Activated CD8-positive, alpha-beta T cell treated with anti-CD3 and anti-CD28 coated beads for 36 hours (primary cell): ENCODE measurements around the gene DENND10. TPM values are rescaled to one million over a fixed set of nuclear protein-coding genes. Genes with fewer than 3 reads are reported as not detected.

Source experiments
- ATAC-seq: fragments of 200-7000 bp; cut with Tn5 transposase; one replicate; pipeline ENCODE4 v1.10.0; 2021; ENCODE audit warnings: mild to moderate bottlenecking, moderate library complexity
- CTCF ChIA-PET: fragments of 350-600 bp; sonication (Branson Sonifier 250); formaldehyde crosslinking; loops from one replicate; lab custom pipeline; 2021; ENCODE audit warnings: antibody characterized with exemption; lab: Charles Lee
- POLR2A ChIA-PET: fragments of 350-600 bp; sonication (Branson Sonifier 250); formaldehyde crosslinking; loops from one replicate; lab custom pipeline; 2021; ENCODE audit warnings: antibody characterized with exemption; lab: Charles Lee
- DNase-seq: peaks from one replicate; pipeline ENCODE4 v3.0.0-alpha.2; 2020
- H3K27ac Mint-ChIP-seq: one replicate; pipeline ENCODE4 v1.8.0; 2021; ENCODE audit warnings: mild to moderate bottlenecking, mixed read lengths
- H3K27me3 Mint-ChIP-seq: one replicate; pipeline ENCODE4 v1.8.0; 2021; ENCODE audit warnings: mixed read lengths
- H3K36me3 Mint-ChIP-seq: one replicate; pipeline ENCODE4 v1.8.0; 2021; ENCODE audit warnings: low read depth, mixed read lengths
- H3K4me1 Mint-ChIP-seq: one replicate; pipeline ENCODE4 v1.8.0; 2021; ENCODE audit warnings: low read depth, mixed read lengths
- H3K4me3 Mint-ChIP-seq: one replicate; pipeline ENCODE4 v1.8.0; 2021; ENCODE audit warnings: mild to moderate bottlenecking, moderate library complexity, mixed read lengths
- H3K9me3 Mint-ChIP-seq: one replicate; pipeline ENCODE4 v1.8.0; 2021; ENCODE audit warnings: mixed read lengths
- intact Hi-C: fragments of 100-400 bp; cut with micrococcal nuclease; formaldehyde crosslinking; loops from one replicate; pipeline ENCODE4 v1.10.0; 2022
- total RNA-seq, 2 experiments: library from RNA; stranded (reverse); gene quantifications; one replicate each; pipeline ENCODE4 v1.2.3, GENCODE V29; 2021
- TF ChIP-seq, protein P1 (sequence below): fragments of 200-600 bp; IDR thresholded peaks from one replicate; pipeline ENCODE4 v1.8.0; 2022; ENCODE audit warnings: antibody characterized with exemption, mild to moderate bottlenecking

Gene DENND10
- total RNA-seq, 2 experiments from 2014 or later, result 16.9 to 18.6 TPM

GRCh38 chr10:119113751-119114732 lies 10.1 kb downstream of the DENND10 start:
- H3K4me3 Mint-ChIP-seq, result no peak overlapping the region
- no peak for DNase-seq
- H3K27me3 Mint-ChIP-seq, result no peaks in the 10 kb centered on the region
- no peaks in the 10 kb centered on the region for H3K9me3 Mint-ChIP-seq
- TF ChIP-seq, protein P1, sequence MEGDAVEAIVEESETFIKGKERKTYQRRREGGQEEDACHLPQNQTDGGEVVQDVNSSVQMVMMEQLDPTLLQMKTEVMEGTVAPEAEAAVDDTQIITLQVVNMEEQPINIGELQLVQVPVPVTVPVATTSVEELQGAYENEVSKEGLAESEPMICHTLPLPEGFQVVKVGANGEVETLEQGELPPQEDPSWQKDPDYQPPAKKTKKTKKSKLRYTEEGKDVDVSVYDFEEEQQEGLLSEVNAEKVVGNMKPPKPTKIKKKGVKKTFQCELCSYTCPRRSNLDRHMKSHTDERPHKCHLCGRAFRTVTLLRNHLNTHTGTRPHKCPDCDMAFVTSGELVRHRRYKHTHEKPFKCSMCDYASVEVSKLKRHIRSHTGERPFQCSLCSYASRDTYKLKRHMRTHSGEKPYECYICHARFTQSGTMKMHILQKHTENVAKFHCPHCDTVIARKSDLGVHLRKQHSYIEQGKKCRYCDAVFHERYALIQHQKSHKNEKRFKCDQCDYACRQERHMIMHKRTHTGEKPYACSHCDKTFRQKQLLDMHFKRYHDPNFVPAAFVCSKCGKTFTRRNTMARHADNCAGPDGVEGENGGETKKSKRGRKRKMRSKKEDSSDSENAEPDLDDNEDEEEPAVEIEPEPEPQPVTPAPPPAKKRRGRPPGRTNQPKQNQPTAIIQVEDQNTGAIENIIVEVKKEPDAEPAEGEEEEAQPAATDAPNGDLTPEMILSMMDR, result no peak
- peaks cover 29% of the 10 kb centered on the region for H3K36me3 Mint-ChIP-seq
- intact Hi-C loops, result no loop called here
- CTCF ChIA-PET, result interaction anchor here (1.7 to 2.4 kb wide), 2 partner anchors 13 to 18 kb away, joined by 3 to 5 read pairs; no protein-coding TSS in a partner anchor
- H3K27ac Mint-ChIP-seq, result peak overlapping the region; percentile 38
- peaks cover 9% of the 10 kb centered on the region for H3K4me1 Mint-ChIP-seq
- POLR2A ChIA-PET, result interaction anchor here (1.3 to 2.0 kb wide), 3 partner anchors 10 to 31 kb away, joined by 5 to 8 read pairs (median 5); partner anchors contain the start of gene DENND10
- peak; percentile 13 for ATAC-seq

DNA sequence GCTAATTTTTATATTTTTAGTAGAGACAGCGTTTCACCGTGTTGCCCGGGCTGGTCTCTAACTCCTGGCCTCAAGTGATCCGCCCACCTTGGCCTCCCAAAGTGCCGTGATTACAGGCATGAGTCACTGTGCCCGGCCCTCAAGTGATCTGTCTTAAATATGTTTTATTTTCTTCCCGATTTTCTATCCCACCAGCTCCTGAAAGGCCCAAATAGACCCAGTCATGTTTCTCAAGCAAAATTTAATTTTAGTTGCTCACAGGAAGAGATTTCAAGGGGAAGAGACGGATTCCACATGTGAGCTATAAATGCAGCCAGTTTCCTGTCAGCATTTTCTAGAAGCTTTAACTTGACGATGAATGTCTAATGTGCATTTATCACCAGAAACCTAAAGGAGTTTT lies 12.0 kb downstream of the DENND10 start:
- Mint-ChIP-seq H3K4me3 (no peak overlapping the region), H3K36me3 (peaks cover 27% of the 10 kb centered on the region), H3K9me3 (no peaks in the 10 kb centered on the region), H3K27me3 (no peaks in the 10 kb centered on the region), H3K4me1 (peaks cover 19% of the 10 kb centered on the region), H3K27ac (no peak overlapping the region)
- TF ChIP-seq, protein P1, result no peak
- POLR2A ChIA-PET, result no interaction called here
- ATAC-seq, result no peak
- CTCF ChIA-PET, result interaction anchor here (1.4 to 2.4 kb wide), 2 partner anchors 16 to 36 kb away, joined by 3 to 5 read pairs; no protein-coding TSS in a partner anchor
- intact Hi-C loops, result no loop called here
- no peak for DNase-seq

DNA sequence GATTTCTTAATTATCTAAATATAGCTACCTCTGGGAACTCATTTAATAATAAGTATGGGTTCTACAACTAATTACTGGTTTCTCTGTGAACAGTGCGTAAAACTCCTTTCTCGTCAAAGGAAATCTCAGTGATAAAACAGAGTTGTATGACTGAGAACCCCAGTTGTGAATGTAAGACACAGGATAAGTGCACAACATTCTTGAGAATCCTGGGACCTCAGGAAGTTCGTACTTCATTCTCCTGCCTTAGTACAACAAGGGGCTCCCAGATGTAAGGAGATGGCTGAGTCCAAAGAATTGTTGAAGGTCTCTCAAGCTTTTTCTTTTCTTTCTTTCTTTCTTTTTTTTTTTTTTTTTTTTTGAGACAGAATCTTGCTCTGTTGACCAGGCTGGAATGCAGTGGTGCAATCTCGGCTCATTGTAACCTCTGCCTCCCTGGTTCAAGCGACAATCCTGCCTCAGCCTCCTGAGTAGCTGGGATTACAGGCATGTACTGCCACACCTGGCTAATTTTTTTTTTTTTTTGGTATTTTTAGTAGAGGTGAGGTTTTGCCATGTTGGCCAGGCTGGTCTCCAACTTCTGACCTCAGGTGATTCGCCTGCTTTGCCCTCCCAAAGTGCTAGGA lies 12.5 kb downstream of the DENND10 start:
- no peaks in the 10 kb centered on the region for H3K27me3 Mint-ChIP-seq

DNA sequence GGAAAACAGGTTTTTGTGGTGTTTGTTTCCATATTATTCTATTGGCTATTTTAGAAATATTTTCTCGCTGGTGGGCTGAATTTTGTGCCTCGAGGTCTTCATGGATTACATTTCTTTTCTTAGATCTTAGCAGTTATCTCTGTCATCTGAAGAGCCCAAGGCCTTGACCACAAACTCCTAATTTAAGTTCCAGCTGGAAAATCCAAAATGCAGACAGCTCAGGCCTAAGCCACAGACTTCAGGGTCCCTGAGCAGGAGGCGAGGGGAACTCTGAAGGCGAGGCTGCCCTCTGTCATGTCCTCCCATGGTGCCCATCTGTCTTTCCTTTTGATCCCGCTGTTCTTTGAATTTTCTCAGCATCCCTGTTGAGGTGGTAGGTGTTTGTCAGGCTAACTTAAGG lies 14.3 kb downstream of the DENND10 start:
- TF ChIP-seq, protein P1, result no peak
- peaks cover 19% of the 10 kb centered on the region for H3K4me1 Mint-ChIP-seq
- DNase-seq (no peak), ATAC-seq (no peak)
- H3K27me3 Mint-ChIP-seq, result no peaks in the 10 kb centered on the region
- intact Hi-C loops, result no loop called here
- POLR2A ChIA-PET, result no interaction called here
- no peaks in the 10 kb centered on the region for H3K9me3 Mint-ChIP-seq
- peaks cover 30% of the 10 kb centered on the region for H3K36me3 Mint-ChIP-seq
- H3K27ac Mint-ChIP-seq, result no peak overlapping the region
- no peak overlapping the region for H3K4me3 Mint-ChIP-seq
- CTCF ChIA-PET, result interaction anchor here (0.8 kb wide), 1 partner anchor 245 kb away, joined by 5 read pairs; no protein-coding TSS in a partner anchor

More for the DNA sequence above, 12.5 kb downstream of the DENND10 start:
- POLR2A ChIA-PET, result no interaction called here
- Mint-ChIP-seq H3K4me3 (no peak overlapping the region), H3K27ac (no peak overlapping the region), H3K9me3 (no peaks in the 10 kb centered on the region), H3K36me3 (peaks cover 27% of the 10 kb centered on the region), H3K4me1 (peaks cover 19% of the 10 kb centered on the region)
- DNase-seq (no peak), ATAC-seq (no peak)
- TF ChIP-seq, protein P1, result no peak
- CTCF ChIA-PET, result interaction anchor here (1.4 to 2.4 kb wide), 2 partner anchors 15 to 37 kb away, joined by 3 to 5 read pairs; no protein-coding TSS in a partner anchor
- intact Hi-C loops, result no loop called here
